Measurements from ENCODE around the gene DAPK2. TPM values are rescaled to one million over a fixed set of nuclear protein-coding genes. Genes with fewer than 3 reads are reported as not detected.
"Not testable (repeated sequence)": the region's sequence is repeated elsewhere in the genome, so short reads cannot be mapped to it uniquely, and the experiment has no call there.

DAPK2 gene
- total RNA-seq, 4 donors from 2014 or later: 64.6 to 189 (median 125) TPM

DNA sequence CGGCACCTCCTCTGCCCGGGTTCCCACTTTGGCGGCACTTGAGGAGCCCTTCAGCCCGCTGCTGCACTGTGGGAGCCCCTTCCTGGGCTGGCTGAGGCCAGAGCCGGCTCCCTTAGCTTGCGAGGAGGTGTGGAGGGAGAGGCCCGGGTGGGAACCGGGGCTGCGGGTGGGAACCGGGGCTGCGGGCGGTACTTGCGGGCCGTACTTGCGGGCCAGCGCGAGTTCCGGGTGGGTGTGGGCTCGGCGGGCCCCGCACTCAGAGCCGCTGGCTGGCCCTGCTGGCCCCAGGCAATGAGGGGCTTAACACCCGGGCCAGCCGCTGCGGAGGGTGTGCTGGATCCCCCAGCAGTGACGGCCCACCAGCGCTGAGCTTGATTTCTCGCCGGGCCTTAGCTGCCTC is 14.4 kb upstream of the DAPK2 start:
- Histone ChIP-seq H3K27me3 (no peaks in the 10 kb centered on the region), H3K36me3 (no peaks in the 10 kb centered on the region), H3K4me3 (no peak overlapping the region), H3K4me1 (no peaks in the 10 kb centered on the region), H3K9me3 (no peaks in the 10 kb centered on the region), H3K27ac (no peak overlapping the region)
- TF ChIP-seq, protein P1, sequence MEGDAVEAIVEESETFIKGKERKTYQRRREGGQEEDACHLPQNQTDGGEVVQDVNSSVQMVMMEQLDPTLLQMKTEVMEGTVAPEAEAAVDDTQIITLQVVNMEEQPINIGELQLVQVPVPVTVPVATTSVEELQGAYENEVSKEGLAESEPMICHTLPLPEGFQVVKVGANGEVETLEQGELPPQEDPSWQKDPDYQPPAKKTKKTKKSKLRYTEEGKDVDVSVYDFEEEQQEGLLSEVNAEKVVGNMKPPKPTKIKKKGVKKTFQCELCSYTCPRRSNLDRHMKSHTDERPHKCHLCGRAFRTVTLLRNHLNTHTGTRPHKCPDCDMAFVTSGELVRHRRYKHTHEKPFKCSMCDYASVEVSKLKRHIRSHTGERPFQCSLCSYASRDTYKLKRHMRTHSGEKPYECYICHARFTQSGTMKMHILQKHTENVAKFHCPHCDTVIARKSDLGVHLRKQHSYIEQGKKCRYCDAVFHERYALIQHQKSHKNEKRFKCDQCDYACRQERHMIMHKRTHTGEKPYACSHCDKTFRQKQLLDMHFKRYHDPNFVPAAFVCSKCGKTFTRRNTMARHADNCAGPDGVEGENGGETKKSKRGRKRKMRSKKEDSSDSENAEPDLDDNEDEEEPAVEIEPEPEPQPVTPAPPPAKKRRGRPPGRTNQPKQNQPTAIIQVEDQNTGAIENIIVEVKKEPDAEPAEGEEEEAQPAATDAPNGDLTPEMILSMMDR (IDR thresholded peaks at IDR 0.05): no peak
- no peak for TF ChIP-seq POLR2A (IDR thresholded peaks at IDR 0.05)
- DNase-seq: no peak

DNA sequence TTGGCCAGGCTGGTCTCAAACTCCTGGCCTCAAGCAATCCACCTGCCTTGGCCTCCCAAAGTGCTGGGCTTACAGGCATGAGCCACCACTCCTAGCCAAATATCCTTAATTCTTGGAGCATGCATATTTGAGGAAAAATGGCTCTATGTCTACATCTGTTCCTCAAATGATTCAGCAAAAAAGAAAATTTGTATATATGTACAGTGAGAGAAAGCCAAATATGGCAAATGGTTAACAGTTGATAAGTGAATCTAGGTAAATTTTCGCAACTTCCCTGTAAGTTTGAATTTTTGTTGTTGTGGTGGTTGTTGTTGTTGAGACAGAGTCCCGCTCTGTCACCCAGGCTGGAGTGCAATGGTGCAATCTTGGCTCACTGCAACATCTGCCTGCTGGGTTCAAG is 12.8 kb upstream of the DAPK2 start:
- not testable (repeated sequence) for H3K36me3 ChIP-seq, H3K9me3 ChIP-seq, DNase-seq, H3K27me3 ChIP-seq, H3K27ac ChIP-seq, H3K4me1 ChIP-seq, H3K4me3 ChIP-seq

DNA sequence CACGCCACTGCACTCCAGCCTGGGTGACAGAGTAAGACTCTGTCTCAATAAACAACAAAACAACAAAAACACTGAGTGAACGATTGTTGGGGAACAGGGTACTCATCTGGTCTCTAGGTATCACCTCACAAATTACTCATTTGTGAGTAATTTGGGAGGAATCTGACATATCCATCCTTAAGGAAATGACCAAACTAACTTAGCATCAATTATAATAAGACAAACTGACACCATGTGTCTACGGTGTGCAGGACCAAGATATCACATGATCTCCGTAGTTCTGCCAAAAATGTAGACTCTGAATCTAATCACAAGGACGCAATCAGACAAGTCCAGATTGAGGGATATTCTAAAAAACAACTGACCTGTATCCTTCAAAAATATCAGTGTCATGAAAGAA is 12.0 kb upstream of the DAPK2 start:
- Histone ChIP-seq H3K9me3 (no peaks in the 10 kb centered on the region), H3K4me3 (no peak overlapping the region), H3K27ac (no peak overlapping the region), H3K36me3 (no peaks in the 10 kb centered on the region), H3K27me3 (no peaks in the 10 kb centered on the region), H3K4me1 (no peaks in the 10 kb centered on the region)
- TF ChIP-seq, protein P1 (IDR thresholded peaks at IDR 0.05): no peak
- no peak for TF ChIP-seq POLR2A (IDR thresholded peaks at IDR 0.05)
- DNase-seq: no peak

DNA sequence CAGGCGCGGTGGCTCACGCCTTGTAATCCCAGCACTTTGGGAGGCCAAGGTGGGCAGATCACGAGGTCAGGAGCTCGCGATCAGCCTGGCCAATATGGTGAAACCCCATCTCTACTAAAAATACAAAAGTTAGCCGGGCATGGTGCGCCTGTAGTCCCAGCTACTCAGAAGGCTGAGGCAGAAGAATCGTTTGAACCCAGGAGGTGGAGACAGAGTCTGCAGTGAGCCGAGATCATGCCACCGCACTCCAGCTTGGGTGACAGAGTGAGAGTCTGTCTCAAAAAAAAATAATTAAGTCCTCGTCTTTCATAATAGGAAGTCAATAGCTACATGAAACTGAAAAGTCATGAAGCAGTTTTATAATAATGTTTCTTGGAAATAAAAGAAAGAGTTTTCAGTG is 7.4 kb upstream of the DAPK2 start:
- H3K27ac ChIP-seq, H3K4me1 ChIP-seq, H3K36me3 ChIP-seq, H3K27me3 ChIP-seq, H3K9me3 ChIP-seq, DNase-seq, H3K4me3 ChIP-seq: not testable (repeated sequence)

DNA sequence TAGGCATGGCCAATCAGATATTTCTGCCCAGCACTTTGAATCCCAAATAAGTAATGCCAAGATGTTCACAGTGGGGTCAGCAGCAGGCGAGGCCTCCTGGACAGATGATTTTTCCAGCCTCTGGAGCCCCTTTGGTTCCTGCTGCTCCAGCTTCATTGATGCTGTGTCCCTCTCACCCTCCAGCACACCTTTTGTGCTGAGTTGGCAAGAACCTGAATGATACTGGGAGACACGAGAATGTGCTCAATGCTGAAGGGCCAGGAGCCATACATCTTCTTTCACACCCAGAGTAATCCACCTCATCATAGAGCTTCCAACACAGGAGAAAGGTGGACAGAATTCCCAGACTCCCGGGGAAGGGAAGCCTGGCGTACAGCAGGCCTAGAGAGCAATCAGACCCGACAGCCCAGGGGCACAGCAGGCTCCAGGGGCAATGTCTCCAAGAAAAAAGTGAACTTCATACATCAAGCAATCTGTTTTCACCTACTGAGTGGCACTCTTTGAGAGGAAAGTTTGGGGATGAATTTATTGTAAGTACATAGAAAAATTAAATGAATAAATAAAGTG is 6.7 kb upstream of the DAPK2 start:
- TF ChIP-seq, protein P1 (IDR thresholded peaks at IDR 0.05): no peak
- no peak for TF ChIP-seq POLR2A (IDR thresholded peaks at IDR 0.05)
- Histone ChIP-seq H3K4me1 (no peaks in the 10 kb centered on the region), H3K9me3 (no peaks in the 10 kb centered on the region), H3K27ac (no peak overlapping the region), H3K4me3 (no peak overlapping the region), H3K27me3 (no peaks in the 10 kb centered on the region), H3K36me3 (no peaks in the 10 kb centered on the region)
- DNase-seq: no peak

DNA sequence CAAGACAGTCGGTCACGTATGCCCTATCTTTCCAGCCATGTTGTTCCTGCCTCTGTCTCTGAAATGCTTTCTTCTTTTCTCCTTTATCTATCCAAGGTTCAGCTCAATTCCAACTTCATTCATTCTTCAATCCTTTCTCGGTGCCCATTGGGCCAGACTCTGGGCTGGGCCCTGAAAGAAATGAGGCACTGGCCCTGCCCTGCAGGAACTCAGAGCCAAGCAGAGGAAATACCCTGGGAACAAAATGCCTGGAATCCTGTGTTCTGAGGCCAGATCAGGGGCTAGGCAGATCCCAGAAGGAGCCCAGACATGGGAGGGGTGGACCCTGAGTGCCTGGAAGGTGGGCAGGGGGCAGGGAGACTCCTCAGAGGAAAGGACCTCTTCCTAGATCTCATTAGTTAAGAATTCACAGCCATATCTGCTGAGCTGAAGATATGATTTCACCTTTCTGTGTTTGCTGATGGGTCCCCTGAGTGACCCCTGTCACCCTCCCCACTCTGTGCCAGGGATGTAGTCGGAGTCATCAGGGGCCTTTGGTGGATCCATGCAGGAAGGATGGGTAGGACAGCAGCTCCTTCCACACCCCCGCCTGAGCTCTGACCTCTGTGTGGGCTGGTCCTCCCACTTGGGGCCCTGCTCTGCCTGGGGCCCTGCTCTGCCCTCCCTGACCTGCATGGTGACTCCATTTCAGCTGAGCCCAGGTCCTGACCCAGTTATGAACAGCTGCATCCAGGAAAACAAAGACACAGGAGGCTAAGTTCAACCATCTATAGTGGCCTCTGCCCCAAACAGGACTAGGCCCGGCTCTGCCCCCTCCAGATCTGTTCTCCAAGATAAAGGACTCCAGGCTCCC is 5.3 kb upstream of the DAPK2 start:
- no peaks in the 10 kb centered on the region for H3K27me3 ChIP-seq
- peaks cover 0 to 9% (median 2%) of the 10 kb centered on the region in 4 donors for H3K4me1 ChIP-seq
- no peak for TF ChIP-seq POLR2A (IDR thresholded peaks at IDR 0.05)
- TF ChIP-seq, protein P1 (IDR thresholded peaks at IDR 0.05): no peak
- DNase-seq: no peak
- no peaks in the 10 kb centered on the region for H3K36me3 ChIP-seq
- H3K9me3 ChIP-seq: no peaks in the 10 kb centered on the region
- peak overlapping the region in 1 of 4 donors; percentile 49 for H3K27ac ChIP-seq
- H3K4me3 ChIP-seq: no peak overlapping the region

Measured in Peyer's patch (tissue), 4 donors.